Astrocyte of the spinal cord (primary cell): Measurements from ENCODE around the gene TAF9.
"Not testable (repeated sequence)": the region's sequence is repeated elsewhere in the genome, so short reads cannot be mapped to it uniquely, and the experiment has no call there.

ENCODE experiments used
- DNase-seq: peaks from one replicate; pipeline ENCODE4 v3.0.0; 2011; ENCODE audit warnings: low read depth, low spot score
- H3K4me3 ChIP-seq: 2 replicates; pipeline ENCODE4 v1.5.1; 2011; ENCODE audit warnings: low read depth, mild to moderate bottlenecking, low read length, moderate library complexity
- CTCF ChIP-seq: IDR thresholded peaks from 2 replicates; pipeline ENCODE4 v1.5.1; 2012; ENCODE audit warnings: low read depth, mild to moderate bottlenecking, low read length, inconsistent platforms
- in situ Hi-C: cut with HindIII; loops from 2 replicates; pipeline ENCODE4 v1.10.0; 2017; ENCODE audit warnings: low sequenced_read_pairs

The TAF9 gene

GRCh38 chr5:69404659-69405330 is 35.5 kb upstream of the TAF9 start:
- DNase-seq = no peak
- H3K4me3 ChIP-seq = no peak overlapping the region
- in situ Hi-C loops = no loop called here
- no peak for TF ChIP-seq CTCF

GRCh38 chr5:69378376-69378775 is 9.1 kb upstream of the TAF9 start:
- TF ChIP-seq CTCF = no peak
- no peak for DNase-seq

GRCh38 chr5:69374911-69375446 is 5.7 kb upstream of the TAF9 start:
- in situ Hi-C loops = no loop called here
- TF ChIP-seq CTCF = no peak

More at GRCh38 chr5:69378376-69378775, 9.1 kb upstream of the TAF9 start:
- in situ Hi-C loops = no loop called here
- H3K4me3 ChIP-seq = no peak overlapping the region

GRCh38 chr5:69372394-69372793 is 3.1 kb upstream of the TAF9 start:
- H3K4me3 ChIP-seq = no peak overlapping the region
- in situ Hi-C loops = no loop called here
- no peak for DNase-seq
- no peak for TF ChIP-seq CTCF

More at GRCh38 chr5:69374911-69375446, 5.7 kb upstream of the TAF9 start:
- no peak for DNase-seq
- no peak overlapping the region for H3K4me3 ChIP-seq

- in situ Hi-C loops, DNase-seq: not testable (repeated sequence)
- peak overlapping the region; percentile 92 for H3K4me3 ChIP-seq
These were observed 1.0 kb upstream of the TAF9 start for GRCh38 chr5:69370335-69370734.

- DNase-seq = peak; percentile 19
- H3K4me3 ChIP-seq = peak overlapping the region; percentile 92
- TF ChIP-seq CTCF = no peak
- in situ Hi-C loops = no loop called here
These were observed 621 bp downstream of the TAF9 start for GRCh38 chr5:69368458-69369339.
